Retina (tissue), 1 donor: ENCODE data around the gene FAM13C.
A peak's percentile ranks its signal among the peaks of the same experiment; 100 is the strongest.

Experiments
- DNase-seq: peaks from one replicate; pipeline ENCODE4 v3.0.0-alpha.2; 2016

Gene FAM13C

DNA sequence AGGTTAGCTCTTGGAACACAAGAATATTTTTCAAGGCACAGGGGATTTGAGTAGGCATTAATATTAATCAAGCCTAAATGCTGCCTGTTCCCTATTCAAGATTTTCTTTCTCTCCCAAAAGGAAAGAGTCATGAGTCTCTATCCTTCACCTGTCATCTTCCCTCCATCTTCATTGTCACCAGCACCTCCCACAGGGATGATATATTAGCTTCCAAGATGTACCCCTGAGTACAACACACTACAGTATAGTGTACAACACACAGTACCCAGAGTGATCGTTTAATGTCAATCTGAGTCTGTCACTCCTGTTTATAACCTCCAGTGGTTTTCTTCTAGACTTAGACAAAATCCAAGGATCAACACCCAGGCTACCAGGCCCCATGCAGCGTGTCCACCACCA, 50.1 kb downstream of the FAM13C start:
- DNase-seq = no peak

DNA sequence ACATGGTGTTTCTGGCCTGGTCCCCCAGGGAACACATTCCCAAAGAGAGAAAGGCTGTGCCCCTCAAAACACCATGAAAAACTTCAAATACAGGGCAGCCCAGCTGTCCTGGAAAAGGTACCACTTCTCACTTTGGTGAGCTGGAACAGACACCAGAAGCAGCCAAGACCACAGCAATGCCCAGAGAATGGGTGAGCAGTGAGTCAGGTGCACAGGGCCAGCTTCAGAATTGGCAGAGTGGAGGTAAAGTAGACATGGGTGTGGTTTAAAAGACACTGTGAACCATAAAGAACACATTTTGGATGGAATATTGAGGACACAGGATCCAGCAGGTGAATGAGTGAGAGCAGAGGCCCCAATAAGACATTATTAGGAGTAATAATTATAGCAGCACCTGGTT, 51.3 kb downstream of the FAM13C start:
- DNase-seq = no peak

DNA sequence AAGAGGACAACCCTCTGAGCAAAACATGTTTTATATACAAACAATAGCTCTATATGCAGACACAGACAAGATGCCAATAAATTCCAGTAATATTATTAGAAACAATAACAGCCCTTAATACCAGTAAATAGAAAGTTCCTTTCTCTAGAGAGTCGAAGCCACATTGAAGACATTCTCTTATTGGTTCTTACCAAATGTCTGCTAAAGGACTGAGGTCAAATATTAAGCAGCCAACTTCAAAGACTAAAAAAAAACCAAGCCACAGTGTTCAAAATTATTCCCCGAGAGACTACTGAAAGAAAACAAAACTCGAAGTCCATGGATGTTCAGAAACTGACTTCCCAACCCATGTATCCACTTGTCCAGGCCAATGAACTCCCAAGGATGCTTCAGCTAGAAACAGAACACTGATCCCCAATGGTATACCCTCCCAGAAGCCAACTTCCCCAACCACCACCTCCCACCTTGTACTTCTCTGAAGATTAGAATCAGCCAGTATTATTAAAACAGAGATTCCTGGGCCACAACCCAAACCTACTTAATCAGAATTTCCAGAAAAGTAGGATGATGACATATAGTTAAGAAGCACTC, 51.9 kb downstream of the FAM13C start:
- no peak for DNase-seq

DNA sequence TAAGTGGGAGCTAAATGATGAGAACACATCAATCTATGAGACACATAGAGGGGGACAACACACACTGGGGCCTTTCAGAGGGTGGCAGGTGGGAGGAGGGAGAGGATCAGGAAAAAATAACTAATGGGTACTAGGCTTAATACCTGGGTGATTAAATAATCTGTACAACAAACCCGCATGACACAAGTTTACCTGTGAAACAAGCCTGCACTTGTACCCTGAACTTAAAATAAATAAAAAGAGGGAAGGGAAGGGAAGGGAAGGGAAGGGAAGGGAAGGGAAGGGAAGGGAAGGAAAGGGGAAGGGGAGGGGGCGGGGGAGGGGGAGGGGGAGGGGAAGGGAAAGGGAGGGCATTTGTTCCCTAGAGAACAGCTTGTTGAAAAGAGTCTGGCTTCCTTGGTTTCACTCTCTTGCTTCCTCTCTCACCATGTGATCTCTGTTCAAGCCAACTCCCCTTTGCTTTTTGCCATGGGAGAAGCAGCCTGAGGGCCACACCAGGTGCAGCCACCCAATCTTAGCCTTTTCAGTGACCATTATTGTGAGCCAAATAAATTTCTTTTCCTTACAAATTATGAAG, 57.7 kb downstream of the FAM13C start:
- DNase-seq = no peak

DNA sequence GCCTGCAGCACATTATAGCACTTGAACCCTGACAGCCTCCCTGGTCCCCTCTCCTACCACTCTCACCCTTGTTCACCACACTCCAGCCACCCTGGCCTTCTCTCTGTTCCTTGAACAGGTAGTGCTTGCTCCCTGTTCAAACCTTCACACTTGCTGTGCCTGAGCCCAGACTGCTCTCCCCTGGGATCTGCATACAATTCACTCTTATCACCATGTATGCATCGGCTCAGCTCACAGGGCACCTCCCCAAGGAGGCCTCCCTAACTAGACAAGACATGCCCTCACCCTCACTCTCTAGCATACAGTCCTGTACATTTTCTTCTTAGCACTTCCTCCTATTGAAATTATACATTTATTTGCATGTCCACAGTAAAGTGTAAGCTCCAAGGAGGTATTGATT, 59.3 kb downstream of the FAM13C start:
- no peak for DNase-seq

DNA sequence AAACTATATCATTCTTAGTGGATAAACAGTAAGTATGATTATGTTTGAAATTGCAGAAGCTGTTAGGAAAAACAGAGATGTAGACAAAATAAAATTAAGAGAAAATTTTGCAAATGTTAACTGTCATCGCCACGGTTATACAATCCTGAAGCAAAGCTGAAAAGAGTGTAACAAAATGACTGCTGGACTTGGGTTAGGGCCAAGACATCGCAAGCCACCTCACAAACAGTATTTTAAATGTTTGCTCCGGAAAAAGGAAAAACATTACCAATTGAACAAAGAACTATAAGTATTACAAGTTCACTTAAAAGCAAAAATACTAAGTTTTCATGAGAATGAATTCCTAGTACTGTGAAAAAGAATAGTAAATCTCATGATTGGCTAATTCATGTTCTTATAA, 60.0 kb downstream of the FAM13C start:
- DNase-seq = no peak

DNA sequence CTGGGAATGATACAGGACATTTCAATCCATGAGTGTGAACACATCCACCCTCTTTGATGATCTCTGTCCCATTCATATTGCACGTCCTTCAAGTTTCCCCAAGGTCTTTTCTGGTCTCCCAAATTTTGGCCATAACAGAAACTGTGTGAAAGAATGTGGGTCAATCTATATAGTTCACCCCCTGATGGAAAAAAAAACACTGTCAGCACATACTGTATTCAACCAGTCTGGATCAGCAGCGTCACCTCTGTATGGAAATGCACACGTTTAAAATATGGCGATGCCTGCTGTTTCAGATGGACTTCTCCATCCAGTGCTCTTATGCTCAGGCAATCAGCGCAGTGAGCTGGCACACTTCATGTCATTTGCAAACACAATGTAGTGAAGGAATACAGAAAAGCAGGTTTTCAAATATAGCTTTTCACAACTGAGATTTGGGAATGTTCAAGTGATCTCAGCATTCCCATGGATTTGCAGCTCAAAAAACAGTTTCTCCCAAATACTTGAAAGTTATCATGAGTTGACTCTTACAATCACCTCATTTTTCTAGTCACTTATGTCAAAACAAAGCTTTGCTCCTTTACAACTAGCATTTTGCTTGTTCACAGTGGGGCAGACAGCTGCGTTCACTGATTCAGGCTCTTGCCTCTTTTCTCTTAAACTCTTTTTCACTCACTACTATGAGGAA, 61.1 kb downstream of the FAM13C start:
- DNase-seq = no peak

DNA sequence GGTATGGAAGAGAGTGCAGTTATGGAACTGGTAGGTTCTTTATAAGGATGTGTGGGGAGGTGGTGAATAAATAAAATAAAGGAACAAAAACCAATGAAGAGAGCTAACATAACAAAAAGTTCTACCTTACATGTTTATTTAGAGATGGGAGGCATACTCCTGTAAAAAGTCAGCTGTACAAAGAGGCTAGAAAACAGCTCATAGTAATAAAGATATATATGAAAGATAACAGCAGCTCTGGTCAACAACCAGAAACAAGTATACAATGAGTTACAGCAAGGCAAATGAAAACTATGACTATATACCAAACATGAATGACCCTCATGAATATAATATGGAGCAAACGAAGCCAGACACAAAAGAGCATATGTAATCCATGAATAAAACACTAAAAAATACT, 62.0 kb downstream of the FAM13C start:
- no peak for DNase-seq

DNA sequence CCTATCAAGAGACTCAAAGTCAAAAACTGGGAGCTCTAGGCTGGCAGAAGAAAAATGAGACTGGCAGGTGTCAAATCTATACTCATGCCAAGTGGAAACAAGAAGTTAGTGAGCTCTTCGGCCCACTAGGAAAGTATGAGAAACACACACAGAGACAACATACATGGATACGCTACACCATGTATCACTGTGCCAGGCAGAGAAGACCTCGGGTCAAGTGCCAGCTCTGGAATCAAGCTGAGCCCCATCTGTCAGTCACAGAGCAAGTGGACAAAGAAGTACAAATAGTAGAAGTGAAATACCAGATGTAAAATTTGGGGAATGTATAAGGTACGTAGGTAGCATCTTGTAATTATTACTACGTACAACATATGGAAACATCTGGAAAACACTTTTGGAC, 62.4 kb downstream of the FAM13C start:
- no peak for DNase-seq

DNA sequence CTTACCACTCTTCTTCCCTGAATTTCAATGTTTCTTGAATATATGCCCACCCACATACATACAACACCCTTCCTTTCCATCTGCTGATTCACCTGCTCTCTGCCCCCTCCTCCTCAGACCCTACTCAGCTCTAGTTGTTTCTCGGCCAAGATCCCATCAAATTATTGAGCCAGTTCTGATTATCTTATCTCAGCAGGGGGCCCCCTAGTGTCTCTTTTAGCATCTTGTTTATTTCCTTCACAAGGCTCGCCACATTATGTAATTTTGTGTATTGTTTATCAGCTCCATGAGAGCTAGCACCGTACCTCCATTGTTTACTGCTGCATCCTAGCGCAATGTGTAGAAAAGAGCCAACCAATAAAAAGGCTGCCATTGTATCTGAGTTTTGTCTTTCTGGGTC, 71.9 kb downstream of the FAM13C start:
- no peak for DNase-seq

DNA sequence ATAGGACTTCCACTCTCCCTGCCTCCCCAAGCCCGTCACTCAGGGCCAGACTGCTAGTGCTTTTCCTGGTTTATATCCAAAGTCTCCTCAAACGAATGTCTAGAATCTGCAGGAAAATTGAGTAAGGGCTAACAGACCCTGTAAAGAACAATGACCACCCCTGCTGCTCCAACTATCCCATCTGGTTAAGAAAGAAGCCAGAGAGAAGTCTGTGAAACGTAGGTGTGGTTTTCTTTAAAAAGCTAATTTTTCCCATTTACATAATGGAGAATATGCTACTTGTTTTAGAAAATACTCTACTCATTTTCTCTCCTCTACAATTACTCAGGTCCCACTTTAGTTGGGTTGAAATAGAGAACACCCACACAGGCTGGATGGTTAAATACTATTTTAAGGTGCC, 72.5 kb downstream of the FAM13C start:
- DNase-seq = no peak

DNA sequence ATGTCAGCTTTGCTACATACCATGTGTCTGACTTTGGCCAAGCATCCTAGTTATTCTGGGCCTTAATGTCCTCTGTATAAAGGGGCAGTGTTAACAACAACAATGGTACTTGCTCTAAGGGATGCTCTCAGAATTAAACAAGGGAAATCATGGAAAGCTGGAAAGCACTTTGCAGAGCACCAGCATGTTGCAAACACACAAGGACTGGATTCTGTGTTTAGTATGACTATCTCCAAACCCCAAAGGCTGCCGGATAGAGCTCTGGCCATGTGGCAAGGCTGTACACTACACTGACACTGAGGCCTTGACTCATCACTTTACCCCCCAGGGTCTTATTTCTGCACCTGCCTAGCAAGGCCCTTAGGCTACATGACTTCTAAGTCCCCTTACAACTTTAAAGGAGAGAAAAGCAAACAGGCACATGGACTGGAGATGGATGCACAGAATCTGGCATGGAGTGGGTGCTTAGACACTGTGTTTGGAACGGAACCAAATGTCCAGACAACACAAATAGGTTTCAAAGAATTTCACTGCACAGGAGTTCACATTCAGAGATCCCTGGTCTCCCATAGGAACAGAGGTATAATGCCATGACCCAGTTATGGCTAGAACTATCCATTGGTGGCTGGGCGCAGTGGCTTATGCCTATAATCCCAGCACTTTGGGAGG, 74.6 kb downstream of the FAM13C start:
- DNase-seq = no peak

DNA sequence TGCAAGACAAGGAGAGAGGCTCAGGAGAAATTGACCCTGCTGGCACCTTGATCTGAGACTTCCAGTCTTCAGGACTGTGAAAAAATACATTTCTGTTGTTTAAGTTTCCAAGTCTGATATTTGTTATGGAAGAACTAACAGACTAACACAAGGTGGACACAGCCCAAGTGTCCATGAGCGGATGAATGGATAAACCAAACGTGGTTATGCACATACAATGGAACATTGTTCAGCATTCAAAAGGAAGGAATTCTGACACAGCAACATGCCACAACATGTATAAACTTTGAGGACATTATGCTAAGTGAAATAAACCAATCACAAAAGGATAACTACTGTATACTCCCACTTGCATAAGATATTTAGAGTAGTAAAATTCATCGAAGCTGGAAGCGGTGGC, 76.5 kb downstream of the FAM13C start:
- no peak for DNase-seq

DNA sequence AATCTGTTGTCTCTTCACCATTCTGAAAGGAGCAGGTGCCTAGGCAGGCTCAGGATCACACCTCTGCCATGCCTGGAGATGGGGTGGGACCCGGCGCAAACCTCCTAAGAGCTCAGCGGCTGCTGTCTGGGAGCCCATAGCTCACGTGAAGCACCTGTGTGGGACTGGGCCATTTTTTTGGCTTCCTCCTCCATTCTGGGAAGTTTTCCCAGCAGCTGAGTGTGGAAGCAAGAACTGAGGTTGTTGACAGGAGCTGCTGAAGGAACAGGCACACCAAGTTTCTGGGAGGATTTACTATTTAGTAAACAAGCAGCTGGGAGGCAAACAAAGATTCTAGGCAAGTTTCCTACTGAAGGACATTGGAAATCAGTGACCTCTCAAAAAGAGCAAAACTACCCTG, 77.3 kb downstream of the FAM13C start:
- DNase-seq = no peak

DNA sequence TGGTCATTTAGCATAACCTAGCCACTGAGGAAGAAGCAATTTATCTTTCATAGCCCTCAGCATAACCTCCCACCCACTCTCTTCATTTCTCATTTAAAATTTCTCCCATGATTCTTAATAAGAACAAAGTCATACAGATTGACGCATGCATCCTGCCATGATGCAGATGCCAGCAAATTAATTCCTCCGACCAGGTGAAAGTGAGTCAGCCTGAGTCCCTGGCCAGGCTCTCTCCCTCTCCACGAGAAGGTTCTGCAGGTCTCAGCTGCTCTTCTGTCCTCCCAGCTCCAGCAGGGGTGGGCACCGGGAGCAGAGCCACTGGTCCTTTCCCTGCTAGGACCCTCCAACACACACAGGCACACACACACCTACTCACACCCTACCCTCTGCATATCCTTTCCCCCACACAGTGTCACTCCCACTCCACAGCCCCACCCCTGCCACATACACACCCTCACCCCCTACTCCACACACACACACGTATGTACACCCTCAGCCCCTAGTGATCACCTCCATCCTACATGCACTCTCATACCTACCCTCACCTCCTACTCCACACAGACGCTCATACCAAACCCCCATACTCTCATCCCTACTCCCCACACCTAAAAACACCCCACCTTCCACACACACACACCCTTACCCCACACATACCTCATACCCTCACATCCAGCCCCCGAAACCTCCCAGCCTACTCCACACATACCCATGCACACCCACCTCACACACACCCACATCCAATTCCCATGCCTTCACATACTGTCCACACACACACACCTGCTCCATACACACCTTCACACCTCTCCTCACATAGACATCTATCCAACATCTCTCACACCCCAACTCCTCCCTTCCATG, 78.0 kb downstream of the FAM13C start:
- no peak for DNase-seq

DNA sequence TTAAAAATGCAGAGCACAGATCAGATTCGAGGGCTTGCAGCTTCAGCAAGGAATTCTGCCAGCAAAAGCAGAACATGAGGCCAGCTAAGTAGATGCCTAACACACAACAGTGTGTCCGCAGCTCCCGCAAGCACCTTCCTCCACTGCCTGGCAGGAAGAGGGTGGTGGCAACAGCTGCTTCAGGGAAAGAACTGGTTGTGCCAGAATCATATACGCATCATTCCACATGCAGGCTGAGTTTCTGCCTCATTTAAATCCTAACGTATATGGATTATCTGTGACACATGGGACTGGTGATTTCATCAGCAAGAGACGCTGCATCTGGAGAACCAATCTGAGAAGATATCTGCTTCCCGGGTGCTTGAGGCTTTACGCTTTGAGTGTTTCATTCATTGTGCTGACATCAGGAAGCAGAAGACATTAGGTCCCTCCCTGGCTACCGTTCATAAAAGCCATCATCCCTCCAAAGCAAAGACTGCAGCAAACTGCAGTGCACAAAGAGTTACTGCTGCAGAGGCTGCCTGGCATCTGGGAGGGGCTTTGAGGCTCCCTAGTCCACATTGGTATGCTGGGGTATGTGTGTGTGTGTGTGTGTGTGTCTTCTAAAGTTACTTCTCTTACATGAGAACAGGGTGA, 78.8 kb downstream of the FAM13C start:
- DNase-seq = peak; percentile 67

DNA sequence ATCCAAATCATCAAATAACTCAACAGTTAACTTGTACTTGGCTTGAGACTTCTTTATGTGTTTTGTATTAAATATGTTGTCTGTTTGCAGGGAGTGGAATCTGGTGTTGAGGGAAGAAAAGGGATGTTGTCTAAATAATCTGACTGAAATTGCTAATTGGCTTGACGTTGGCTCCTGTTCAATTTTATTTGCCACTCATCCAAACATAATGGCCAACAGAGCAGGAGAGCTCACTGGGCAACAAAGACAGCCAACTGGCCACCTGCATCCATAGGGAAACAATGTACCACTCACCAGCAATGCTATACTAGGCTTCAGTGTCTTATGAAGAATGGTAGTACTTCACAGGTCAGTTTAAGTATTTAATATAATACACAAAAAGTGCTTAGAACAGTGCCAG, 80.5 kb downstream of the FAM13C start:
- no peak for DNase-seq

DNA sequence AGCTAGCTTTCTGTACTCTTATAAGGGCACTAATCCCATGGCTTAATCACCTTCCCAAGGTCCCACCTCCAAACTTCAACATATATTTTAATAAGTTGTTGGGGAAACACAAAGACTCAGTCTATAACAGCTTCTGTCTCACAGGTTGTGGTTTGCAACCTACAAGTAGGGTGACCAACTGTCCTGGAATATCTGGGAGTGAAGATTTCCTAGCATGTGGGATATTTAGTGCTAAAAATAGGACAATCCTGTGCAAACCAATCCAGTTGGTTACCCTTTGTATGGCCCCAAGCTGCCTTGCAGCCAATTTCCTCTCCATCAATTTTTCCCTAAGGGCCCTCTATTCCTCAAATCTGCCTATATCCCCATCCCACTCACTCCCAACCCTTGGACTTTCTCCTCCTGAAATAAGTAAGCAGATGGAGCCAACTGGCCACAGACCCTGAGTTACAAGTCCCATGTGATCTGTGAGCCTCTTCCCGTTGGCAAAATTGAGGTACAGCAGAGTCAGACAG, 82.3 kb downstream of the FAM13C start:
- no peak for DNase-seq

DNA sequence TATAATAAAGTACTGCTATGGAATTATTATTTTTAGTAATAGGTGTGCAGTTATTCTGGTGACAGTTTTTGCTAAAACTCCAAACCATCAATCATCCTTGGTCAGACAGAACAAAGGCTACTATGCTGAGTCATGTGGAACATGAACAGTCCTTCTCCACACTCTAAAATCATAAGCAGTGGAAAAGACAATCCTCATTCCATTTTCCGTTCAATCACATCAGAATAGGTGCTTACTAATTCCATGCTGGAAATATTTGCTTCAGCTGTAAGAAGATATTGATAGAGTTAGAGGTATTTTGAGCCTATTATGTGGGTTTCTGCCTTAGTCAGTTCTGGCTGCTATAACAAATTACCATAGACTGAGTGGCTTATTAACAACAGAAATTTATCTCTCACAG, 82.9 kb downstream of the FAM13C start:
- DNase-seq = no peak

DNA sequence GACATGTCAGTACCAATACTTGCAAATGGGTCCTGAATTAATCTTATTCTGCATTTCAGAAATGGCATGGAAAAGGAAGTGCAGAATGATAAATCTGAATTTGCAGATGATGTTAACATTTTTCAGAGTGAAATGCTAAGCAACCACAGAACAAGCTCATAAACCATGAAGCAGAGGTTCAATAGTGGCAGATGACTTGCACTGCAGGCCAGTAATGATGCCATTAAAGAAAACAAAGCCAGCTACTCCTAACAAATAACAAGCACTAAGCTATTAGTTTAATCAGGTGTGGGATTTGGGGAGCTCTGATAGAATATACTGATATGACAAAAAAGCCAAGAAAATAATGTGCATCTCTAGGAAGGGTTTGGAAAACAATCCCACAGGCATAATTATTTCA, 85.4 kb downstream of the FAM13C start:
- DNase-seq = no peak

DNA sequence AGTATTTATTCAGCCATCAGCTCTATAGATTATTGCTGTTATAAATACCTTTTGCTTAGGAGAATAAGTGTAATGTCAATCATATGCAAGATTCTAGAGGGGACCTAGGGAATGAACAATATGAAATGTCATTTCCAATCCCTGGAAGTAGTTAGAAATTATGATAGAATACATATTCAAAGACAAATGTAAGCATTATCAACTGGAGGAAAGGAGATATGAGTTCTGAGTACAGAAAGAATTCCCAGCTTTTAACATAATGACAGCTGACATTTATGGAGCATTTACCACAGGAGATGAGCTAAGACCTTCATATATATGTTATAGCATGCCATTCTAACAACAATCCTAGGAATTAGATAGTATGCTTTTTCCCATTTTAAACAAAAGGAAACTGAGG, 86.2 kb downstream of the FAM13C start:
- DNase-seq = no peak

DNA sequence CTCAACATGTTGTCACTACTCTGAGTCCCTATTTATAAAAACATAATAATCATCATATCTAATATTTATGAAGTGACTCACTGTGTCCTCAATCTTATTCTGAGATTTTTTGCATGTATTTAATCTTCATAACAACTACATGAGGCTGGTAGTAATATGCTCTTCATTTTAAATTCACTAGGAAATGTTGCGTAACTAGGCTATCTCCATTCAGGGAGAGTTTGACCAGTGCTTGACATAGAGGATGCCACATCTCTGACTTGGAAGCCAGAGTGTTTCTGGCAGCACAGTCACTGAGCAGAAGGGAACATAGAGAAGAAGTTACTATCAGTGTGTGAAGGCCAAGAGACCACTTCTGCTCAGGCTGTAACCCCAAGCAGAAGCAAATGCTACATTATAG, 88.9 kb downstream of the FAM13C start:
- no peak for DNase-seq

DNA sequence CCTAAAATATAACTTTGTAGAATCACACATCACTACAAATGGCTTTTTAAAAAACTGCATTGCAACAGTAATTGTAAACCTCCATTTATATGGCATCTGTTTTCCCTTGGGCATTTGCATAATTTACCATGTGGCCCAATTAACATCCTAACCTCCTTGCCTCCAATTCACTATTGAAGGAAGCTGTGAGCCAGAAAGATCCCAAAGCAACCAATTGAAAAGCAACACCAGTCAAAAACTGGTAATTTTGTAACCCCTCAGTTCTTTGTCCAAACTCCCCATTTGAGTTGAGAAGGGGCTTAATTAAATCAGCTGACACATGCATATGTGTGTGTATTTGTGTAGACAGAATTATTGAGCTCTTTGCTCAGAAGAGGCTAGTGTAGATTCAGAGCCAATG, 90.3 kb downstream of the FAM13C start:
- DNase-seq = no peak
